Measurements from ENCODE around the gene ERBB3.

ERBB3 gene

GRCh38 chr12:56130876-56131275 lies 50.9 kb downstream of the ERBB3 start:
- DNase-seq (ENCODE audit: low read depth in 2 of 2), result no peak

- DNase-seq (ENCODE audit: low read depth in 2 of 2), result no peak
Observed at GRCh38 chr12:56134897-56135296, 54.9 kb downstream of the ERBB3 start.

DNA sequence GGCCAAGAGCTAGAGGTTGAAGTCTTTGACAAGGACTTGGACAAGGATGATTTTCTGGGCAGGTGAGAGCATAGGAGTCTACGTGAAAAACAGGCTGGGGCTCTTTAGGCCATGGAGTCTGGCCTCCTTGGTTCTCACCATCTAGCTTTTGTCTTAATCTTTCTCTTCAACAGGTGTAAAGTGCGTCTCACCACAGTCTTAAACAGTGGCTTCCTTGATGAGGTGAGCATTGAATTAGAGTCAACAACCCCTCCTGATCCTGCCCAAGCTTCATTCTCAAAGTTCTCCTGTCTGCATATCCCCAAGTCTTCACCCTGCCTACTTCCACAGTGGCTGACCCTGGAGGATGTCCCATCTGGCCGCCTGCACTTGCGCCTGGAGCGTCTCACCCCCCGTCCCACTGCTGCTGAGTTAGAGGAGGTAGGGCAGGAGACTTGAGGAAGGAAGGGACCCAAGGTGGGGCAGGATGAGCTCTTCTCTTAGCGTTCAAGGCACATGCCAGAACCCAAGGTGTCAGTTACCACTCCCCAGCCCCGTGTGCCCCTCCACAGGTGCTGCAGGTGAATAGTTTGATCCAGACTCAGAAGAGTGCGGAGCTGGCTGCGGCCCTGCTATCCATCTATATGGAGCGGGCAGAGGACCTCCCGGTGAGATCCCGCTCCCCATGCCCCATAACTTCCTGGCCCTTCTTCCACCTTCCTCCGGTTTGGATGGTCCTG lies 58.0 kb downstream of the ERBB3 start:
- DNase-seq (ENCODE audit: low read depth in 2 of 2), result no peak

- no peak for DNase-seq (ENCODE audit: low read depth in 2 of 2)
Observed at GRCh38 chr12:56141946-56142784, 62.2 kb downstream of the ERBB3 start.

DNA sequence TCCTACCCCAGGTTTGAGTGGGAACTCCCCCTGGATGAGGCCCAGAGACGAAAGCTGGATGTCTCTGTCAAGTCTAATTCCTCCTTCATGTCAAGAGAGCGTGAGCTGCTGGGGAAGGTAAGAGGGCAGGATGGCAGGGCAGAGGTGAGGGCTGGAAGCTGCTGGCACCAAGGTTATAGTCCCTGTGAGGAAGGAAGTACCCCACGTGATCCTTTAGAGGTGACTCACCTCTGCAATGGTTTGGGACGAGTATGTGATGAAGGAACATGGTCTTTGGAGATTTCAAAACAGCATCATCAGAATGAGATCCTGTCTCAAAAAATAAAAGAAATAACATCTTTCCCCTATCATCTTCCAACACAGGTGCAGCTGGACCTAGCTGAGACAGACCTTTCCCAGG lies 63.3 kb downstream of the ERBB3 start:
- no peak for DNase-seq (ENCODE audit: low read depth in 2 of 2)

- DNase-seq (ENCODE audit: low read depth in 2 of 2), result no peak
Observed at GRCh38 chr12:56143870-56144269, 63.9 kb downstream of the ERBB3 start.

DNA sequence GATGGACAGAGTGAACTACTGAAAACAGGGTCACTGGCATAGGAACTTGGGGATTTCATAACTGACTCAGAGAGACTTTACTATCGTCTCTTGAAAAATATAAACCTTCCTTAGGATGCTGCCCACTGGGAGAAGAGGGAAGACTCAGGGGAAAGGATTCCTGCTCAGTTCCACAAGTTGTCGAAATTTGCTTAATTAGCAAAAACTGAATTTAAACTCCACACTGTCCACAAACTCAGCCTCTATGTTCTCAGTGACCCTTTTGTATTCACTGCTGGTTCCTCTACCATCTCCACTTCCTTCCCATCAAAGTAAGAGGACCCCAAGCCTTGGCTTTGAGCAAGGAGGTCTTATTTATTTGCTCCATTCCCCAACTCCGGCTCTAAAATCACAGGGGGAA lies 65.3 kb downstream of the ERBB3 start:
- no peak for DNase-seq (ENCODE audit: low read depth in 2 of 2)

- no peak for DNase-seq (ENCODE audit: low read depth in 2 of 2)
Observed at GRCh38 chr12:56146492-56147460, 66.8 kb downstream of the ERBB3 start.

- no peak for DNase-seq (ENCODE audit: low read depth in 2 of 2)
Observed at GRCh38 chr12:56150563-56150962, 70.6 kb downstream of the ERBB3 start.

DNA sequence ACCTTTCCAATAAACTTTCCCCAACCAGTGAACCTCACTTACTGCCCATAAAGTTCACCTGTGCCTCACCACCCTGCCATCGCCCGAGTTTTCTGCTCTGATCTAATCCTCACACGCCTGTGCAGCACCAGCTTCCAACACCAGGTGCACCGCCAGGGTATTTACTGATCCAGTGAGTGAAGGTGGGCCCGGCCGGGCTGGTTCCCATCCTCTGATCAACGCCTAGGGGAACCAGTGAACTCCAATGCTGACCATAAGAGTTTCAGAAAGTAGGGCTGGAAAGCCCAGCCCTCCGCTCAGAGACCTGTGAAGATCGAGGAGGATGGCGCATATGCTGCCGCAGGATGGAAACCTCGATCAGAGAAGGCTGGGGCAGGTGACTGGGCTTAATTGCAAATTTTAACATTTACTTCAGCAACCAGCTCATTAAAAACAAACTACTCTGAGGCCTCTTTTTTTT lies 71.7 kb downstream of the ERBB3 start:
- DNase-seq (ENCODE audit: low read depth in 2 of 2), result peak; percentile 30 to 43

GRCh38 chr12:56152132-56152755 lies 72.3 kb downstream of the ERBB3 start, which contains the start of gene MYL6B:
Gene MYL6B (plus strand): TSS chr12:56152587. CDS start chr12:56153919, 1,332 bp downstream.
- DNase-seq (ENCODE audit: low read depth in 2 of 2), result peak; percentile 85 to 89

Measured in activated CD8-positive, alpha-beta memory T cell treated with anti-CD3 and anti-CD28 coated beads for 4 hours (primary cell).